ENCODE results near the gene TTLL11.

TTLL11 gene

DNA sequence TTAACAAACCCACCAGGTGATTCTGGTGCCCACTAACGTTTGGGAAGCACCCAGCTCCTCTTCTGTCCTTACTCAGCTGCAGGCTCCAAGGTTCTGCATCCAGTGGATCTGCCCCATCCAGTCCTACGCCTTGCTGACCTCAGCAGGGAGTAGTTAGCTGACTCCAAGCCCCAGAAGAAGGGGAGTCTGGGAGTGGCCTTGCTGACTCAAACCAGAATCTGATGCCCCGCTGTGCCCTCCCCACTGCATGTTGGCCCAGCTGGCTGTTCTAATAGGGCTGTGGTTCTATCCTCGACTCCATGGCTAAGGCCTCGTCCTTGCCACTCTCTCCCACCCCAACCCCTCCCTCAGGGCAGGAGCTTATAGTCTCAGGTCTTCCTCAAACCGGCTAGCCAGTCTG is 136.3 kb downstream of the TTLL11 start:
- no peak for DNase-seq

DNA sequence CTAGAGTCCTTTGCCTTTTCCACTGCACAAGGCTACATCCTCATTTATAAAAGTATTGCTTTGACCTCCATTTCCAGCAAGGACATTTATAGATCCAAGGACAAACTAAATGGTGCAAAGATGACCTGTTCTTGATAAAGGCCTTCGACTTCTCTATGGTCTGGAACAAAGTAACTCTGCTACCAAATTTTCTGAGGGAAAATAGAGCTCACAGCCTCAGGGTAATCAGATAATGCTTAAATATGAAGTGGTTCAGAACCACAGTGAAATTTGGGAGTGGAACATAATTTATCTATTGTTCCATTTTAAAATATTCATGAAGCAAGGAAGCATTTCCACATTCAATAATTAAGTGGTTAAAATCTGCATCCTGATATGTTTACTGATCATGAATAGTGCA is 137.5 kb downstream of the TTLL11 start:
- DNase-seq: no peak

DNA sequence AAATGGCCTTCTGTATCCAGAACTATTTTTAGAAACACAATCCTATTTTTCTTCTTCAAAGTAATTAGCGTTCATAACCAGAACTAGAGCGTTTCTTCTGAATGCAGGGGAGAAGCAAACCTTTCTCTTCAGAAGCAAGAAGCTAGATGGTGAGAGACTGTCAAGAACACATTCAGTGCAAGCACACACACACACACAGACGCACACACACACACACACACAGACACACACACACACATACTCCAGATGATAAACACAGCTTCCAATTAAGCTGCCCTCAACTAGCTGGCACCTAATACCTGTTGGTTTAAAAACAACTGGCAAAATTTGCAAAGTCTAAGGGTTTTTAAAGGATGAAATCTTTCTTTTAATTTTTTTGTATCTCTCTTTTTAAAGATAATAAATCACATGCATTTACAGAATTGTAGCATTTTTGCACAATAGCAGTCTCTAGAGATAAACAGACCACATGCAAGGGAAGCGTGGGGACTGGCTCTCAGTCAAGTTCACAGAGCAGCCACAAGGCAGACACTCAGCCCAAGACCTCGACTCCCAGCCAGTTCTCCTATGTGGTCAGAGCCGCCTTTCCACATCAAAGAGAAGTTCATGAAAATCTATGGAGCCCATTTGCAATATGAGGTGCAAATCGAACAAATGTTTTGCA is 138.5 kb downstream of the TTLL11 start:
- no peak for DNase-seq

DNA sequence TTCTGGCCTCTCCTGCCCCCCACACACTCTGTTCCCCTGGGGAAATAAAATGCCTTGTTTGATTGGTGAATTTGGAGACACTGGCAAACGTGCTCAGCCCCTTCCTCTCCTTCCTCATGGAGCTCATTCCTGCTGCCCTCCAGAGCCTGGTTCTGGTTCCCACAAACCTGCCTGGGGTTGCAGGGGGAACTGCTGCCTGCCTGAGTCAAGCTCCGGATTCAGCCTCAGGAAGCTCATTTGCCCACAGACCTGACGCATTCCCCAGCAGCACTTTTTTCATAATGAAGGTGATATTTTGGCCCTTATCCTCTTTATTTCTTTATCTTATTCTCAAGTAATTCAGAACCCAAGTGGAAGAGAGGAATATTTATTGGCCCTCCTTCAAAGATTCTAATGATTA is 140.5 kb downstream of the TTLL11 start:
- no peak for DNase-seq

DNA sequence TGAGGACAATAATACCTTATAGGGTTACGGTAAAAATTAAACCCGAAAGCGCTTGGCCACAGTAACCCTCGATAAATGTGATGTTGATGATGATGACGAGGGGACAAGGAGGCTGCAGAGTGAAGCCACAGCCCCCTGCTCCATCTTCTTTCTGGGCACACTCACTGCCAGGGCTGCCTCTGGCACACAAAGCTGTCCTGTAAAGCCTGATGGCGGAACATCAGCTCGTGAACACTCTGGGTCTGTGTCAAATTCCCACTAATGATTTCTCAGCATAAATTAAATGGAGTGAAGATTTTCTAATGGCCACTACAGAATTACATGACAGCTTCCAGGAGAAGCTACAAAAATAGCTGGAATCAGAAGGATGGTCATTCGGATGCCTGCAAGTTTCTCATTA is 142.2 kb downstream of the TTLL11 start:
- DNase-seq: no peak

DNA sequence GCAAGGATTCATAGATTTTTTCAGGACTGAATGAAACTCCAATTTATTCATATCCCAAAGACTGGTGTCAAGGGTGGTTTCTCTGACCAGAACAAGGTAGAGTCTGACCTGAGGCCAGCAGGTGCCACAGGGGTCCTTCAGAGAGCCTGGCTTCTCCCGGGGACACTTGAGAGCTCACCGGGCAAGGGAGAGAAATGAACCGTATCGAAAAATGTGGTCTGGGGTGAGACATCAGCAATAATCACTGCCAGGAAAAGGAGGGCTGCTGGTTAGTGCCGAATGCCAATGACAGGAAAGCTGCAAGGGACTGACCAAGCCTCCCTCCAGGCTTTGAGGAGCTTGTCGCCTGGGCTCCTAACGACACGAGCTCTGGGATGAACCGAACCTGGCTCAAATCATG is 142.7 kb downstream of the TTLL11 start:
- no peak for DNase-seq

DNA sequence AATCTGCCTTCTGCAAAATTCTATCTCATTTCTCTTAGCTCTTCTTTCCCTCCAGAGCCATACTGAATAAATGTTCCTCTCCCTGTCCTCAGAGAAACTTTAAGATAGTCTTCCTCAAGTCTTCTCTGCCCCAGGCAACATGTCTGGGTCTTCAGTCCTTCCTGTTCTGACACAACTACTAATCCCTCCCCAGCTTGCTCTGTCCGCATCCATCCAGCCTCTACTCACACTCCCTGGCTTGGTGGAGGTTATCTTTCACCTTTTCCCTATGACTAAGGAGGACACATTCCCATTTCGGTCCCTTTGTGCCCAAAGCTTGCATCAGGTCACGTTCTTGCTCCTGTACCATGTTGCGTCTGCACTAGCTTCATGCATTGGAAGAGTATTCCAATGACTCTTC is 143.3 kb downstream of the TTLL11 start:
- DNase-seq: no peak

DNA sequence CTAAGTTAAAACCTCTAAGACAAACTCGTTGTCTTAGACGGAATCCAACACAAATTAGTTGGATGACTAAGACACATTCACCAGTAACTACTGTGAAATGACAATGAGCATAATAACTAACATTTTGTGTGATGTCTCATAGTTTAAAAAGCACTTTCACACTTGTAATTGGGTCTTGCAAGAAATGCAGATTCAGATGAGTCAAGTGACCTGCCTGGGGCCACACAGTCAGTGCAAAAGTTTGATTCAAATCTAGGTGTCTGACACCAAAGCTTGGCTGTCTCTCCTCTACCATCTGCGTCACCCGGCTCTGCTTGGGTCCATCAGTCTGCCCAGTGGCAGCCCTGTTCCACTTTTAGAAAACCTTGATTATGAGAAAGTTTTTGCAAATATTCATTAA is 143.7 kb downstream of the TTLL11 start:
- DNase-seq: no peak

DNA sequence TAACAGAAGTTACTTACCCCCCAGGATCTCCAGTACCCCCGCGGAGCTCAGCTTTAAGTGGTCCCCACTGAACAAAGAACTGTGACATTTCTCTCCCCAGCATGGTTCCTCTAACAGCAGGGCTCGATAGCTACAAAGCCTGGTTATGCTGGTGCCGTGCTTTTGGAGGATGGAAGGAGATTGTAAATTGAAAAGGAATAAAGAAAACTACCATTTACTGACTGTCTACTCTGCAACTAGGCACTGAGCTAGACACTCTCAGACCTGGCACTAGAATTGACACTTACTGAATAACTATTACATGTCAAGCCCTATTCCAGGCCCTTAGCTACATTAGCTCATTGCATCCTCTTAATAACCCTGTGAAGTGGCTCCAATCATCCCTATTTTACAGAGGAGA is 145.3 kb downstream of the TTLL11 start:
- DNase-seq: no peak

DNA sequence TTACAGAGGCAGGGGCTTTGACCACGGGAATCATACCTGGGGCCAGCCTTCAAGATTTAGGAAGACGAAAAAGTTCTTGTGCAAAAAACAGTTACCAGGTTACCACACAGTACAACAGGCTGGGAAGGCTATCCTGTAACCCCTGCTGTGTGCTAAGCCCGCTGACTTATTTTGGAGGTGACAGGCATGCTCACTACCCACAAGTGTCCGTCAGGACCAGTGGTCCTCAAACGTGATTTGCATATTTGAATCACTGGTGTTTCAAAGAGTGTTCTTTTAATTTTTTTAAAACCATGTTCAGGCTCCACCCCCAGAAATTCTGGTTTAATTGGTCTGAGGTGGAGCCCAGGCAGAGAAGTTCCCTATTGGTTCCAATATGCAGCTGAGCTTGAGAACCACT is 146.6 kb downstream of the TTLL11 start:
- no peak for DNase-seq

DNA sequence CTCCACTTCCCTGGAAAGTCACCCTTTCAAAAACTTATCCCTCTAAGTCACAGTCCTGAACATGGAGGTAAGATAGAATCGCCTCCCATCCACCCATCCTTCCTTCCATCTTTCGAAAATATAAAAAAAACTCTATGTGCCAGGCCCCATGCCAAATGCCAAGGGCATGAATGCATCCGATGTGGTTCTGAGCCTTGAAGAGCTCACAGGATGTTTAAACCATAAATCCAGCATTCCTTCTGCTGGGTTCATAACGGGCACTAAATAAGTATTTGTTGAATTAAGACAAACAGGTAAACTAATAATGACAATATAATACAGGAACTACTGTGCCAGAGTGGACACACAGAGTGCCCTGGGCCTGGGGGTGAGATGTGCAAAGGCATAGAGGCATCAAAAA is 147.3 kb downstream of the TTLL11 start:
- no peak for DNase-seq

DNA sequence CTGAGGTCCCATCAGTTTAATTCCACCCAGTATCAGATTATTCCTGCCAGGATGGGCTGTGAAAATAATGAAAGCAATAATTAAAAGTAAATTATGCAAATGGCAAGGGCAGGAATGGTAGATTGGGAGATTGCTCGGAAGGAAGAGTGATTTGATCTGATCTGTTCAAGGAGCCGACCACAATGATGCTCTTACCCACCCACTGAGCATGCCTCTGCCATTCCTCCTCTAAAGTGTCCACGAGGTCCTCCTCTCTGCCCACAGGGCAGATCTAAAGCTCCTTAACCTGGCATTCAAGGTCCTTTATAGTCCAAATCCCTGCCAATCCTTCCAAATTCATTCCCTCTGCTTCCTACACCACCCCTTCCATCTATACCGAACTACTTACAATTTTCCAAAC is 147.8 kb downstream of the TTLL11 start:
- no peak for DNase-seq

DNA sequence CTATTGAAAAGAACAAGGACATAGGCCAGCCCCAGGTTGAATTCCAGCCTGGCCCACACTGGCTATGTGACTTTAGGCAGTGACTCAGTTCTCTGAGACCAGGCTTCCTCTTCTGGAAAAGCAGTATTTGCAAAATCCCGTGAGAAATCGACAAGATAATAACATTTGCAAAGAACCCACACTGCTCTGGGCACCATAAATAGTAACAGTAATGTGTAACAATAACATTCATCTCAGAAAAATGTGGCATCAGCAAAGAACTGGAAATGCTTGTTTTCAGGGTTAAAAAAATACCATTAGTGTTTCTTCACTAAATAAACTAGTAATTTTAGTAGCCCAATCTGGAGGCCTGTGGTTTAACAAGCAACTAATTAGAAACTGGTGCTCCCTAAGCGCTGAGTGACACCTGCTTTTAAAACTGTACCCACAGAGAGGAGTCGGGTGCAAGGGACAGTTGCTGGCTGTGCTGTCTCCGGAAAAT is 148.4 kb downstream of the TTLL11 start:
- DNase-seq: no peak

DNA sequence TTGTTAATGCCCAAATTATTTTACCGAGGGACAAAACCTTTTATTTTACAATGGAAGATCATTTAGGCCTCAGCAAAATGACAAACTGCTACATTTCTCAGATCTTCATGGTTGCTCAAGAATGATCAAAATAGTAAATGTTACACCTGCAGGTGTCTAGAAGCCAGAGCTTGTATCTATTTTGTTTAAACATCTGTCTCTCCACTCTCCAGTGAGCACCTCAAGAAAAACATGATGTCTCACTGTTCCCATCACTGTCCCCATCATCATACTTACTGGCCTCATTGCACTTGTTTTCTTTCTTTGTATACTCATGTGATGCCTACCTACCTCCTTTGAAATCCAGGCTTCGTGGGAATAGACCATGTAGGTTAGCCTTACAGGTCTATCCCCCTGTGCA is 149.6 kb downstream of the TTLL11 start:
- DNase-seq: no peak

DNA sequence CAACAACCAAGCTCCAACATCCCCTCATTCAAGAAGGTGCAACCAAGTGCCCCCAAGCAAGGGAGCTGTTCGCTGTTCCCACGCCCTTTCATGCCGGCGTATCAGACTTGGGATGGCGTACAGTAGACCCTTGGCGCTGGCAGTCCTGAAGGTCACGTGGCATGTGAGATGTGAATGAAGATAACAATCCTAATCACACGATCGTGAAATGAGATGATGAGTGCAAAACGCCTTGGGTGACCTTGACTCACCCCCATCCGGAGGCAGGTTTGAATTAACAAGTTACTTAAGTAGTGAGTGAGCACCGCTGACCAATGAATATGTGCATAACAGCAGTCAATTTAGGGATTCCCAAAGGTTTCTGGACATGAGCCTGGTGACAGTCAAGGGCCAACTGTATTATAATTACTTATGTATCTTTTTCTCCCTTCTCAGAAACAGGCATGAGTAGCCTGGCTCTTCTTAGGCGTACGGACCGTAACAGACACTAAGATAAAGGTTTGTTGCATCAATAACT is 150.2 kb downstream of the TTLL11 start:
- DNase-seq: no peak

DNA sequence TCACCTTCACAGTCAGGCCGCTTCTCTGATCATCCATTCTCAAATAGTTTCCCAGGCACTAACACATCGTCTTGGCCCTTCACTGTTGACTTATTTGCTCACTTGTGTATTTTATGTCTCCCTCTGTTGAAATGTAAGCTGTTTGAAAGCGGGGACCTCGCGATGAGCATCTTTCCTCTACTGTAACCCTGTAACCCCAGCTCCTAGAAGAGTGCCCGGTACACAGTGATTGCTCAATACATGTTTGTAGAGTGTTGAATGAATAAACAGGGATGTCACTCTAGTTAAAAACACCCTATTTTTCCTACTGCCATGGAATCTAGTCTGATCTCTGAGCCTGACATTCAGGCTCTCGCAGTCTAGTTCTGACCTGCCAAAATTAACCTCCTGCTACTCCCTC is 150.8 kb downstream of the TTLL11 start:
- DNase-seq: no peak

DNA sequence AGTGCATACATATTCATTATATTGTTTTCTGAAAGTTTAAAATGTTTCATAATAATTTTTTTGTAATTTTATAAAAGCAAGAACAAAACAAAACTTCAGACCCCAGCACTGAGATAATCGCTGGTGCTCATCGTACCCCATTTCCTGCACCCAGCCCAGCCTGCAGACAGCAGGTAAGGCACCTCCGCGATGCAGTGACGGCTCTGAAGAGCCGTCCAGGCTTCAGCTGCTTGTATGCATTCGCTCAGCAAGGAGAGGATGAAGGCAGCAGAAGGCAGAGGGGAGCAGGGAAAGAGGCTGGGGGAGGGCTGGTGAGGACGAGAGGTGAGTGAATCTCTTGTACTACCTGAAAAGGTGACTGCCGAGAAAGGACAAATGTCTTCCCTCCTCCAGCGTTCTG is 153.5 kb downstream of the TTLL11 start:
- no peak for DNase-seq

DNA sequence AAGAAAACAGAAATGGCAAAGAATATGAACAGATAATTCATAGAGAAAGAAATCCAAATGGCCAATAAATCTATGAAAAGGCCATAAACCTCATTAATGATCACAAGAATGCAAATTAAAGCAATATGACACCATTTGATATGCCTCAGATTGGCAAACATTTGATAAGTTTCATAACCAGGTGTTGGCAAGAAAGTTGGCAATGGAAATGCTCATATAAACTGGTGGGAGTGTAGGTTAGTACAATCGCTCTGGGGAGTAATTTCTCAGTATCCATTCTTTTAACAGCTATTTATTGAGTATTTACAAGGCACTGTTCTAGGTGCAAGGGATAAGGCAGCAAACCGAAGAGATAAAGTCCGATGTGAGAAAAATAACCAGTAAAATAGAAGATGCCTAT is 154.5 kb downstream of the TTLL11 start:
- no peak for DNase-seq

DNA sequence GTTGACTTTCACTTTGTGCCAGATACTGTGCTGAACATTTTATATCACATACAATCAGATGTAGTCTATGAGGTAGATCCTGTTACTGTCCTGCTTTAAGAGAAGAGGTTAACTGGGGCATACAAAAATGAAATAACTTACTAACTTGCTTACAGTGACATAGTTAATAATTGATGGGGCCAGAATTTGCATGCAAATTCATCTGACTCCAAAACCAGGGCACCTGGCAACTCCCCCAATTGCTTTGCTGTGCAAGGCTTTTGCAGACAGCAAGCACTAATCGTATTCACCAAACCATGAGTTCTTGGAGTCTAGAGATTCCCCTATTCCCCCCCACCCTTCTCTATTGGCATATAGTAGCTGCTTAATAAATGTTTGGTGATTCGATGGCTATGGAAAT is 155.9 kb downstream of the TTLL11 start:
- no peak for DNase-seq

DNA sequence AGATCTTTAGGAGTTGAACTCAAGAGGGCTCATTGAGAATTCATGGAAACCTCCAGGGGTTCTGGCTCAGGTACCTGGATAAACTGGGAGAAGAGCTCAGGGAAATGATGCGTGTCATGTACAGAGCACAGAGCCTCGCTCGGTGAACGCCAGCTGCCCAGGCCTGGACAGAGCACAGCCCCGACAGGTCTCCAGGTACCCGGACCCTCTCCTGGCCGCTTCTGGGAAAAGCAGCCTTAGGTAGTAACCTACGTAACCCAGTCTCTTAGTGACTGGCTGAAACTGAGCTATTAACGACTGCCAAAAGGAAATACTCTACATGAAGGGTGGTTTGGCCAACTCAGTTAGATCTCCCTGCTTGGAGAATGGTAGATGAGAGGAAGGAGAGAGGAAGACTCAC is 157.4 kb downstream of the TTLL11 start:
- DNase-seq: no peak

DNA sequence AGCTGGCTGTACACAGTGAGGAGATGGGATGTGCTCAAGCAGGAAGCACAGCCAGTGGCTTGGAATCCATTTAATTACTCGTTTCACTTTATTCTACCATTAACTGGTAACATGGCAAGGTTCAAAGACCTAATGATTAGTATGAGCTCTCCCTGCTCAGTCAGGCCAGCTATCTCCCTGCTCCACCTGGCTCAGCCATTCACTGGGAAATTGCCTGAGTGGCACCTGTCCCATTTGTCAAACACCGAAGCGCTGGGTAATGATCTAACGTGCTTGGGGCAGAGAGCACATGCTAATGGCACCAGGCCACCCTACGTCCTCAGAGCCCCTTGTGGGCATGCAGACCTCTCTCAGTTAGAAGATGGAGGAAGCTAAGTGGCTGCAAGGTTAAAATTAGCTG is 162.2 kb downstream of the TTLL11 start:
- no peak for DNase-seq

DNA sequence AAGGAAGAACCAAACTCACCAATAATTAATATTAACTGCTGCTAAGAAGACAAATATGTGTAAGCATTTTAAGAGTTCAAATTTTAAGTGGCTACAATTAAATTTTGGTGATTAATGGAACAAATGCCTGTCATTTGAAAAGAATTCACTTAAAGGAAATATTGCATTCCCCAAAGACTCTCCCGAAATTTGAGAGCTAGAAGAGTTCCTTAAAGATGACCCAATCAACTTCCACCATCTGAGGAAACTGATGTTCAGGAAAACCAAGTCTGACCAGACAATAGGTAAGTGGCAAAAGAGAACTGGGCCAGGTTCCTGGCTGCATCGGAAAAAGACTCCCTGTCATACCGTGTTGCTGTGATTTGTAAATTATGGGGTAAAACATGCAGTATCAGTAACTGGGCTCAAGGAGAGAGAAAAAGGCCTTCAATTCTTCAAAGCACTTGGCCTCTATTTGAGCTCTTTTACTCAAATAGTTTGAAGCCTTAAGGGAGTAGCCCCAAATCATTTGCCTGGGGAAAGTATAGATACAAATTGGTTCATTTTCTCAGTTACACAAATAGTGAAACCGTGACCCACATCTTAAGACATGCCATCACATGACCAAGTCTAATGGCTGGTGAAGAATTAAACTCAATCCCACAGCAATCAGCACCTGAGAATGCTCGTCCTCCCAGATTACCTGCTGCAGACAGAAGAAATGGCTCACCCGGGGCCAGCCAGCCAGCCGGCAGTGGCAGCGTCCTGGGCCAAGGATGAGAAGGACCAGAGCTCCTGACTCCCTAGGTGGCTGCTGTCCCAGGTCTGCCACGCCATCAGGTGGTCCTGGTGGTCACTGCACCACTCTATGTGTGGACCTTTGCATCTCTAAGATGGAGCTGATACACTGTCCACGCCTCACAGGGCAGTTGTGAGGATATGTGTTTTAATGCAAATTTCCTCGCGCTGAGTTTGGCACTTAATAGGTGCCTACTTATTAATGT is 162.9 kb downstream of the TTLL11 start:
- DNase-seq: no peak

DNA sequence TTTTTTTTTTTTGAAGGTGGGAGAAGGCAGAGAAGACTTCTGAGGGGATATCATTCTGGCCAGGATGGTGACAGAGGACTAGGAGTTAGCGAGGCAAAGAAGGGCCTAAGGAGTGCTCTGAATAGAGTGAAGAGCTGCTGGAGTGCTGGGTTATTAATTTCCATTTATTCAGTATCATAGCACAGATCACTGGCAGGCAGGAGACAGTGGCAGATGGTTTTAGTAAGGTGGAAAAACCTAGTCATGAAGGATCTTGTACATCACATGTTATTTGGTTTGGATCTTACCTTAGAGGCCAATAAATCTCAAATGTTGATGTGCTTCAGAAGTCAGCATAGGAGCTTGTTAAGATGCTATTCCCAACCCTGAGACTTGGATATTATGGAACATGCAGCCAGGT is 165.5 kb downstream of the TTLL11 start:
- DNase-seq: no peak

DNA sequence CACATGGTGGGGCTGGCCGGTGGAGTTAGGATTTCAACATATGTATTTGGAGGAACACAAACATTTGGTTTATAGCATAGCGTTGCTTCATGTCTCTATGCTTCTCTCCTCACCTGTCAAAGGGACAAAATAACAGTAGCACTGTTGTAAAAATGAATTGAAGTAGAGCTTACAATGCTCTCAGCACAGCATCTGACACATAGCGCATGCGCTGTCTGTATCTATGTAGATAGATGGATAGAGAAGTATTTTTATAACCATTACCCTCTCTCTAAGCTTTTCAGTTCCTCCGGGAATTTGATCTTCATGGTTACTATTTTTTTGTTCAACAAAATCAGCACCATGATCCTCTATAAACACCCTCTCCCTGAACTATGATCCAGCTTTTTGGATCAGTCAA is 166.0 kb downstream of the TTLL11 start:
- DNase-seq: no peak

Measured in DMS 273 treated with DMSO at 0.1 percent for 48 hours (cell line).